Endothelial cell of umbilical vein (primary cell): ENCODE measurements around the gene UBFD1. TPM values are rescaled to one million over a fixed set of nuclear protein-coding genes. Genes with fewer than 3 reads are reported as not detected.

Experiments
- BruUV-seq: library from RNA; stranded (reverse); fragments of 400-500 nt; replicated peaks from 2 replicates; lab custom pipeline; 2021; lab: Mats Ljungman, UMichigan
- CTCF ChIA-PET: fragments of 300-600, 350-600 bp; sonication (Branson Sonifier 250); formaldehyde crosslinking; loops from one replicate; lab custom pipeline; 2021; ENCODE audit warnings: antibody characterized with exemption, inconsistent platforms; lab: Charles Lee
- POLR2A ChIA-PET: fragments of 300-600, 350-600 bp; sonication (Branson Sonifier 250); formaldehyde crosslinking; loops from one replicate; lab custom pipeline; 2021; ENCODE audit warnings: antibody characterized with exemption, inconsistent platforms; lab: Charles Lee
- DNase-seq: peaks from one replicate; pipeline ENCODE4 v3.0.0-alpha.2; 2011; ENCODE audit warnings: low read depth, low spot score
- FAIRE-seq: peaks from 2 replicates; lab custom pipeline; 2011; peaks lifted over from hg19 to GRCh38; lab: Jason Lieb, UNC
- H2AFZ ChIP-seq: 2 replicates; pipeline ENCODE4 v1.6.0; 2012; ENCODE audit warnings: low read depth, low read length, control low read depth, inconsistent platforms
- H3K27ac ChIP-seq: 2 replicates; pipeline ENCODE4 v1.5.1; 2011; ENCODE audit warnings: low read depth, mild to moderate bottlenecking, control low read depth, low read length, moderate library complexity; ENCODE audit not compliant: insufficient read depth
- H3K27me3 ChIP-seq, 2 experiments: 2 replicates each; pipeline versions ENCODE4 v1.6.0 to v1.6.1; 2011; ENCODE audit warnings: low read length in 2 of 2, mixed read lengths in 1 of 2; ENCODE audit not compliant: control insufficient read depth in 2 of 2, insufficient read depth in 2 of 2
- H3K36me3 ChIP-seq, 2 experiments: 2 replicates in 1 of 2; 3 replicates in 1 of 2; pipeline ENCODE4 v1.5.1; 2011; ENCODE audit warnings: low read length in 2 of 2, mild to moderate bottlenecking in 1 of 2, moderate library complexity in 1 of 2; ENCODE audit not compliant: control insufficient read depth in 2 of 2, insufficient read depth in 2 of 2; ENCODE audit errors: extremely low read depth in 1 of 2
- H3K4me1 ChIP-seq: 3 replicates; pipeline ENCODE4 v1.5.1; 2011; ENCODE audit warnings: mild to moderate bottlenecking, low read length; ENCODE audit not compliant: control insufficient read depth, insufficient read depth; ENCODE audit errors: extremely low read depth
- H3K4me2 ChIP-seq: 2 replicates; pipeline ENCODE4 v1.6.1; 2011; ENCODE audit warnings: low read length, control low read depth, mixed read lengths; ENCODE audit not compliant: insufficient read depth
- H3K4me3 ChIP-seq, 3 experiments: fragments of 200-600 bp in 1 of 3; sonication (generic), shearing (Covaris generic) in 1 of 3; replicated peaks in 1 of 3; 2 replicates each; pipeline ENCODE4 v1.5.1; 2011 to 2016; ENCODE audit warnings: control low read depth in 3 of 3, low read length in 3 of 3, mild to moderate bottlenecking in 2 of 3, inconsistent platforms in 1 of 3, low read depth in 1 of 3, moderate library complexity in 1 of 3; ENCODE audit not compliant: insufficient read depth in 1 of 3
- H3K79me2 ChIP-seq: 2 replicates; pipeline ENCODE4 v1.6.0; 2012; ENCODE audit warnings: low read length, inconsistent platforms; ENCODE audit not compliant: control insufficient read depth, insufficient read depth
- H3K9ac ChIP-seq: replicated peaks from 2 replicates; pipeline ENCODE3; 2011; ENCODE audit warnings: low read length, control low read depth; ENCODE audit not compliant: insufficient read depth; ENCODE audit errors: extremely low read depth
- H3K9me1 ChIP-seq: replicated peaks from 3 replicates; pipeline ENCODE4 v1.6.0; 2011; ENCODE audit warnings: mild to moderate bottlenecking, low read length; ENCODE audit not compliant: control insufficient read depth, insufficient read depth; ENCODE audit errors: extremely low read depth
- H3K9me3 ChIP-seq: replicated peaks from 2 replicates; pipeline ENCODE4 v1.5.1; 2012; ENCODE audit warnings: low read length, inconsistent platforms; ENCODE audit not compliant: control insufficient read depth, insufficient read depth
- H4K20me1 ChIP-seq: replicated peaks from 2 replicates; pipeline ENCODE3; 2011; ENCODE audit warnings: mild to moderate bottlenecking, low read length; ENCODE audit not compliant: control insufficient read depth, insufficient read depth; ENCODE audit errors: extremely low read depth
- EZH2 ChIP-seq: IDR thresholded peaks from 2 replicates; pipeline ENCODE4 v1.6.1; 2012; ENCODE audit warnings: borderline replicate concordance, low read depth, mild to moderate bottlenecking, moderate library complexity, low read length, inconsistent platforms; ENCODE audit not compliant: severe bottlenecking
- FOS ChIP-seq: IDR thresholded peaks from 2 replicates; pipeline ENCODE4 v1.6.1; 2011; ENCODE audit warnings: mild to moderate bottlenecking, low read length, moderate library complexity, borderline replicate concordance; ENCODE audit not compliant: insufficient read depth
- GATA2 ChIP-seq: IDR thresholded peaks from 2 replicates; pipeline ENCODE4 v1.7.0; 2011; ENCODE audit warnings: low read depth, mild to moderate bottlenecking, moderate library complexity, mixed read lengths, low read length; ENCODE audit not compliant: insufficient read length, insufficient read depth
- JUN ChIP-seq: IDR thresholded peaks from 2 replicates; pipeline ENCODE4 v1.6.1; 2011; ENCODE audit warnings: borderline replicate concordance, low read depth; ENCODE audit not compliant: insufficient read length, insufficient read depth
- MYC ChIP-seq: IDR thresholded peaks from one replicate; pipeline ENCODE4 v1.6.1; 2011; ENCODE audit warnings: mild to moderate bottlenecking, low read depth, low read length
- POLR2A ChIP-seq: IDR thresholded peaks from 2 replicates; pipeline ENCODE4 v1.6.1; 2012; ENCODE audit warnings: low read depth, mild to moderate bottlenecking, control low read depth, low read length
- POLR2AphosphoS5 ChIP-seq: IDR thresholded peaks from 2 replicates; pipeline ENCODE4 v1.6.1; 2012; ENCODE audit warnings: low read depth, mild to moderate bottlenecking, control low read depth, low read length, moderate library complexity; ENCODE audit not compliant: insufficient read depth
- dilution Hi-C: fragments of 300-500 bp; cut with MboI; formaldehyde crosslinking; loops from one replicate; pipeline ENCODE4 v1.15.0; 2019; ENCODE audit warnings: low sequenced_read_pairs; ENCODE audit not compliant: extremely low pct_ligation_motif_present
- intact Hi-C: fragments of 100-400 bp; cut with micrococcal nuclease; formaldehyde crosslinking; loops from one replicate; pipeline ENCODE4 v1.10.0; 2022
- polyA plus RNA-seq, 4 experiments: library from polyadenylated mRNA; depleted of rRNA in 3 of 4; stranded (reverse) in 3 of 4; unstranded in 1 of 4; fragments of >200 nt; gene quantifications; 2 replicates each; pipeline versions ENCODE4 v1.2.1 to v1.2.3, GENCODE V29; 2011 to 2012; ENCODE audit warnings: missing spikeins in 1 of 4
- total RNA-seq: library from RNA; stranded (reverse); gene quantifications from 2 replicates; pipeline ENCODE4 v1.2.3, GENCODE V29; 2021
- TF ChIP-seq, protein P1 (sequence below): IDR thresholded peaks from 2 replicates; pipeline ENCODE4 v1.6.1; 2011; ENCODE audit not compliant: insufficient read depth, insufficient read length
- TF ChIP-seq, protein P2 (sequence below), 2 donors: IDR thresholded peaks; 1 replicate in 1 of 2; 2 replicates in 1 of 2; pipeline ENCODE4 v1.5.1; 2011; ENCODE audit warnings: low read length in 2 of 2, mild to moderate bottlenecking in 2 of 2, moderate library complexity in 2 of 2, control low read depth in 1 of 2, inconsistent platforms in 1 of 2, low read depth in 1 of 2; ENCODE audit not compliant: insufficient read depth in 1 of 2; ENCODE audit errors: extremely low read depth in 1 of 2

UBFD1 gene
- total and polyA plus RNA-seq, 2 donors (not counting 3 experiments of a cell fraction or from before 2014, with no cell fraction given): 50.0 to 69.9 TPM

DNA sequence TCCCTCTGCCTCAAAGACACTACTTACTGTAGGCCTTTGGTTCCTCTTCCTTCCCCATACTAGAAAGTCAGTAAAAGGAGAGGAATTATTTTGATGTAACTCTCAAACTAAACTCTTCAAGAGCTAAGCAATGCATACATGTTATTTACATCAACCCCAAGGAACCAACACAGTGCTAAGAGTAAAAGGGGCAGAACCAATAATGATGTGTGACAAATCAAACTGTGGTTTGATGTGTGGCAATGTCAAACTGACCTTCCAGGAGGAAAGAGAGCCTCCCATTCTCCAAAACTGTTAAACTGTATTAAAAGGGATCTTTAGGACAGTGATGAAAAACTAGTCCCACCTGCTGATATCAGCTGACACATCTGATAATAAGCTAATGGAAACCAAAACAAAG lies 22.9 kb downstream of the UBFD1 start:
- Histone ChIP-seq H3K4me2 (no peak overlapping the region), H3K9ac (no peak overlapping the region), H3K9me1 (no peaks in the 10 kb centered on the region), H3K36me3 (peaks cover 10 to 19% of the 10 kb centered on the region in 2 experiments), H4K20me1 (no peaks in the 10 kb centered on the region), H2AFZ (no peak overlapping the region), H3K4me1 (peaks cover 2% of the 10 kb centered on the region), H3K27me3 (no peaks in the 10 kb centered on the region), H3K4me3 (no peak overlapping the region), H3K9me3 (no peaks in the 10 kb centered on the region), H3K79me2 (peaks cover 2% of the 10 kb centered on the region), H3K27ac (no peak overlapping the region)
- POLR2A ChIA-PET: no interaction called here
- dilution Hi-C loops (no loop called here), intact Hi-C loops (no loop called here)
- no peak for TF ChIP-seq GATA2
- TF ChIP-seq POLR2AphosphoS5: no peak
- TF ChIP-seq EZH2: no peak
- TF ChIP-seq, protein P1, sequence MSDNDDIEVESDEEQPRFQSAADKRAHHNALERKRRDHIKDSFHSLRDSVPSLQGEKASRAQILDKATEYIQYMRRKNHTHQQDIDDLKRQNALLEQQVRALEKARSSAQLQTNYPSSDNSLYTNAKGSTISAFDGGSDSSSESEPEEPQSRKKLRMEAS: no peak
- TF ChIP-seq JUN: no peak
- no peak for TF ChIP-seq MYC
- TF ChIP-seq, protein P2, sequence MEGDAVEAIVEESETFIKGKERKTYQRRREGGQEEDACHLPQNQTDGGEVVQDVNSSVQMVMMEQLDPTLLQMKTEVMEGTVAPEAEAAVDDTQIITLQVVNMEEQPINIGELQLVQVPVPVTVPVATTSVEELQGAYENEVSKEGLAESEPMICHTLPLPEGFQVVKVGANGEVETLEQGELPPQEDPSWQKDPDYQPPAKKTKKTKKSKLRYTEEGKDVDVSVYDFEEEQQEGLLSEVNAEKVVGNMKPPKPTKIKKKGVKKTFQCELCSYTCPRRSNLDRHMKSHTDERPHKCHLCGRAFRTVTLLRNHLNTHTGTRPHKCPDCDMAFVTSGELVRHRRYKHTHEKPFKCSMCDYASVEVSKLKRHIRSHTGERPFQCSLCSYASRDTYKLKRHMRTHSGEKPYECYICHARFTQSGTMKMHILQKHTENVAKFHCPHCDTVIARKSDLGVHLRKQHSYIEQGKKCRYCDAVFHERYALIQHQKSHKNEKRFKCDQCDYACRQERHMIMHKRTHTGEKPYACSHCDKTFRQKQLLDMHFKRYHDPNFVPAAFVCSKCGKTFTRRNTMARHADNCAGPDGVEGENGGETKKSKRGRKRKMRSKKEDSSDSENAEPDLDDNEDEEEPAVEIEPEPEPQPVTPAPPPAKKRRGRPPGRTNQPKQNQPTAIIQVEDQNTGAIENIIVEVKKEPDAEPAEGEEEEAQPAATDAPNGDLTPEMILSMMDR (IDR thresholded peaks at IDR 0.05; ENCODE audit: extremely low read depth in 1 of 2, insufficient read depth in 1 of 2, low read depth in 1 of 2, low read length in 2 of 2): no peak
- TF ChIP-seq FOS: no peak
- no peak for TF ChIP-seq POLR2A
- DNase-seq (no peak), FAIRE-seq (no peak)
- BruUV-seq: no TSS peak
- CTCF ChIA-PET: interaction anchor here (0.6 kb wide), 1 partner anchor 30 kb away, joined by 4 read pairs; no protein-coding TSS in a partner anchor
